ENCODE measurements around the gene BPGM.

DNA sequence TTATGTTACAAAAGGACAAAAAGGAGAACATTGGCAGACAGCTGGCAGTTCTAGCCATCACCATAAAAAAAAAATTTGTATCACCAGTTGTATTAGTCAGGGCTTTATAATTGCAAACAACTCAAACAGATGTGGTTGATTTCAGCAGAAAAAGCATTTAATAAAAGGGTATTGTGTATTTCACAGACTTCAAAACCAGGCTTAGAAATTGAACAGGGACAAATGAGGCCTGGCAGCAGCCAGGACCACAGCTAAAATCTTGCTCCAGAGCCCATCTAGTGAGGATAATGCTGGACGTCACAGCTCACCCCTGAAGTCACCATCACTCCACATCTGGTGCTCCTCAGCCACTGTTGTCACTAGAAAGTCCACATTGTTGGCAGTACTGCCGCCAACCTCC, 79.9 kb downstream of the BPGM start:
- no peak for TF ChIP-seq EZH2 (IDR thresholded peaks at IDR 0.05; ENCODE audit: borderline replicate concordance, low read length)
- TF ChIP-seq, protein P1, sequence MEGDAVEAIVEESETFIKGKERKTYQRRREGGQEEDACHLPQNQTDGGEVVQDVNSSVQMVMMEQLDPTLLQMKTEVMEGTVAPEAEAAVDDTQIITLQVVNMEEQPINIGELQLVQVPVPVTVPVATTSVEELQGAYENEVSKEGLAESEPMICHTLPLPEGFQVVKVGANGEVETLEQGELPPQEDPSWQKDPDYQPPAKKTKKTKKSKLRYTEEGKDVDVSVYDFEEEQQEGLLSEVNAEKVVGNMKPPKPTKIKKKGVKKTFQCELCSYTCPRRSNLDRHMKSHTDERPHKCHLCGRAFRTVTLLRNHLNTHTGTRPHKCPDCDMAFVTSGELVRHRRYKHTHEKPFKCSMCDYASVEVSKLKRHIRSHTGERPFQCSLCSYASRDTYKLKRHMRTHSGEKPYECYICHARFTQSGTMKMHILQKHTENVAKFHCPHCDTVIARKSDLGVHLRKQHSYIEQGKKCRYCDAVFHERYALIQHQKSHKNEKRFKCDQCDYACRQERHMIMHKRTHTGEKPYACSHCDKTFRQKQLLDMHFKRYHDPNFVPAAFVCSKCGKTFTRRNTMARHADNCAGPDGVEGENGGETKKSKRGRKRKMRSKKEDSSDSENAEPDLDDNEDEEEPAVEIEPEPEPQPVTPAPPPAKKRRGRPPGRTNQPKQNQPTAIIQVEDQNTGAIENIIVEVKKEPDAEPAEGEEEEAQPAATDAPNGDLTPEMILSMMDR (IDR thresholded peaks at IDR 0.05; ENCODE audit: low read length), result no peak
